GM23338 (cell line): ENCODE measurements around the gene OOSP2. TPM values are rescaled to one million over a fixed set of nuclear protein-coding genes. Genes with fewer than 3 reads are reported as not detected.

Source experiments
- ATAC-seq: fragments of 200-7000 bp; cut with Tn5 transposase; 3 replicates; pipeline ENCODE4 v1.9.1; 2020
- DNase-seq: peaks from one replicate; pipeline ENCODE4 v3.0.0-alpha.2; 2015; ENCODE audit warnings: low spot score
- H2AFZ ChIP-seq: fragments of 200-600 bp; sonication (generic); 2 replicates; pipeline ENCODE4 v1.8.0; 2016; ENCODE audit warnings: antibody characterized with exemption, mild to moderate bottlenecking, moderate library complexity
- H3F3A ChIP-seq: fragments of 200-600 bp; sonication (generic); replicated peaks from 2 replicates; pipeline ENCODE4 v1.8.0; 2017; ENCODE audit warnings: antibody characterized with exemption, mixed run types, low read depth
- H3K27ac ChIP-seq: fragments of 200-600 bp; sonication (generic); 2 replicates; pipeline ENCODE4 v1.6.1; 2016; ENCODE audit warnings: low read depth
- H3K27me3 ChIP-seq: fragments of 200-600 bp; sonication (generic); 2 replicates; pipeline ENCODE4 v1.8.0; 2016; ENCODE audit warnings: mild to moderate bottlenecking, mixed run types, moderate library complexity; ENCODE audit not compliant: insufficient read depth
- H3K36me3 ChIP-seq: fragments of 200-600 bp; sonication (generic); 2 replicates; pipeline ENCODE4 v1.8.0; 2016; ENCODE audit warnings: mild to moderate bottlenecking; ENCODE audit not compliant: insufficient read depth
- H3K4me1 ChIP-seq: fragments of 200-600 bp; sonication (generic); 2 replicates; pipeline ENCODE4 v1.8.0; 2016; ENCODE audit warnings: mild to moderate bottlenecking, moderate library complexity; ENCODE audit not compliant: insufficient read depth
- H3K4me2 ChIP-seq: fragments of 200-600 bp; sonication (generic); 2 replicates; pipeline ENCODE4 v1.7.1; 2017; ENCODE audit warnings: mixed run types
- H3K4me3 ChIP-seq: fragments of 200-600 bp; sonication (generic); 2 replicates; pipeline ENCODE4 v1.6.1; 2016; ENCODE audit warnings: mixed run types
- H3K79me2 ChIP-seq: fragments of 200-600 bp; sonication (generic); replicated peaks from 2 replicates; pipeline ENCODE4 v1.8.0; 2017; ENCODE audit warnings: mild to moderate bottlenecking; ENCODE audit not compliant: insufficient read depth
- H3K9me2 ChIP-seq: fragments of 200-600 bp; sonication (generic); 2 replicates; pipeline ENCODE4 v1.8.0; 2017; ENCODE audit not compliant: insufficient read depth
- H4K20me1 ChIP-seq: fragments of 200-600 bp; sonication (generic); replicated peaks from 2 replicates; pipeline ENCODE4 v1.8.0; 2017; ENCODE audit warnings: mild to moderate bottlenecking; ENCODE audit not compliant: insufficient read depth
- H3K27ac Mint-ChIP-seq: 2 replicates; pipeline ENCODE4 v1.8.0; 2020; ENCODE audit warnings: inconsistent platforms, mild to moderate bottlenecking, moderate library complexity, mixed read lengths
- H3K27me3 Mint-ChIP-seq: 3 replicates; pipeline ENCODE4 v1.8.0; 2022; ENCODE audit warnings: low read depth, mild to moderate bottlenecking, moderate library complexity, mixed read lengths, inconsistent platforms; ENCODE audit not compliant: insufficient read depth, poor library complexity
- H3K36me3 Mint-ChIP-seq: 3 replicates; pipeline ENCODE4 v1.8.0; 2021; ENCODE audit warnings: low read depth, mild to moderate bottlenecking, inconsistent platforms, moderate library complexity, mixed read lengths
- H3K4me1 Mint-ChIP-seq: 3 replicates; pipeline ENCODE4 v1.8.0; 2020; ENCODE audit warnings: mild to moderate bottlenecking, inconsistent platforms, mixed read lengths
- H3K4me3 Mint-ChIP-seq: 3 replicates; pipeline ENCODE4 v1.8.0; 2021; ENCODE audit warnings: moderate library complexity, mild to moderate bottlenecking, inconsistent platforms, mixed read lengths
- H3K9me3 Mint-ChIP-seq: 3 replicates; pipeline ENCODE4 v1.8.0; 2020; ENCODE audit warnings: moderate library complexity, mild to moderate bottlenecking, inconsistent platforms, mixed read lengths
- CREB1 ChIP-seq: fragments of 250-450 bp; sonication (Bioruptor Pico); IDR thresholded peaks from 2 replicates; pipeline ENCODE4 v1.5.0; 2020; ENCODE audit warnings: low read depth, mild to moderate bottlenecking, moderate library complexity
- EZH2 ChIP-seq: fragments of 200-600 bp; sonication (generic); IDR thresholded peaks from one replicate; pipeline ENCODE4 v1.8.0; 2017; ENCODE audit warnings: antibody characterized with exemption, mild to moderate bottlenecking, low read depth; ENCODE audit not compliant: unreplicated experiment
- EZH2phosphoT487 ChIP-seq: fragments of 200-600 bp; sonication (generic); IDR thresholded peaks from one replicate; pipeline ENCODE4 v1.8.1; 2018; ENCODE audit warnings: antibody characterized with exemption; ENCODE audit not compliant: unreplicated experiment
- JUNB ChIP-seq: IDR thresholded peaks from one replicate; pipeline ENCODE4 v1.6.1; 2016; ENCODE audit warnings: antibody characterized with exemption; ENCODE audit not compliant: unreplicated experiment
- POLR2AphosphoS5 ChIP-seq: IDR thresholded peaks from 2 replicates; pipeline ENCODE4 v1.6.1; 2016; ENCODE audit warnings: antibody characterized with exemption, low read depth
- STAT1 ChIP-seq: IDR thresholded peaks from one replicate; pipeline ENCODE4 v1.6.1; 2016; ENCODE audit warnings: antibody characterized with exemption; ENCODE audit not compliant: unreplicated experiment
- ZNF114 ChIP-seq: fragments of 250-450 bp; sonication (Bioruptor Pico); IDR thresholded peaks from 2 replicates; pipeline ENCODE4 v1.5.0; 2020; ENCODE audit warnings: mild to moderate bottlenecking, moderate library complexity
- polyA plus RNA-seq: library from polyadenylated mRNA; unstranded; fragments of >200 nt; fragmentation: Nextera tagmentation; extraction: Ambion mirVana; gene quantifications from 2 replicates; pipeline ENCODE4 v1.2.1, GENCODE V29; 2016
- total RNA-seq: library from RNA; depleted of rRNA; stranded (reverse); fragments of >200 nt; shearing (Covaris generic); gene quantifications from 2 replicates; pipeline ENCODE4 v1.2.3, GENCODE V29; 2014
- TF ChIP-seq, protein P1 (sequence below), 2 experiments: fragments of 200-600 bp in 1 of 2; sonication (generic) in 1 of 2; conservative IDR thresholded peaks; 2 replicates each; pipeline versions ENCODE4 v1.5.1 to v1.6.1; 2016 to 2017; ENCODE audit warnings: antibody characterized with exemption in 2 of 2, low read depth in 2 of 2, mild to moderate bottlenecking in 2 of 2, moderate library complexity in 1 of 2
- TF ChIP-seq, protein P2 (sequence below): IDR thresholded peaks from one replicate; pipeline ENCODE4 v1.6.1; 2018; ENCODE audit warnings: antibody characterized with exemption; ENCODE audit not compliant: unreplicated experiment

The OOSP2 gene
- total and polyA plus RNA-seq, 2 experiments from 2014 or later = not detected

DNA sequence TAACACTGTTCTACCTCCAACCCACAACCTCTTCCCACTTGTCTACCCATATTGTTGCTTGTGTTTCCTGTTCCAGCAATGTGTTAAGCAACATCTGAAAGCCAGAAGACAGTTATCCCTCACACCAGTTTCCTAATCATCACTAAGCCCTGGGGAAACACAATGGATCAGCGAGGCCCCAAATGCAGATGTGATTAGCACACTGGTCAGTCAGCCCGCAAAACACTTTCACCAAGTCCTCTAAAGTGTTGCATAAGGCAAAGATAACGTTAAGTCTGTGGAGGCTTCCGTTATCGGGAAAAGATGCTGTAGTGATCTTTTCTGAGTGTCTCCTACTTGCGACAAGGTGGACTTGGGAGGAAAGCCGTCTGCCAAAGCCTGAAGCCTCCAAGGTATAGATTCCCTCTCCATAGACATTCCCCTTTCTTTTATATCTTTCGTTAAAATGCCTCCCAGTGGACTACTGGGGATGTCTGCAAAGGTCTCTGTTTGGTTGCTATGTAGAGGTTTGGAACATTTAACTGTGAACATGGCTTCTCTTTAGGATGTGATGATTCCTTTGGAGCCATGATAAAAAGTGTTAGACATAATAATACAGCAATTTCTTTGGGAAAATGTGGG is 16.2 kb downstream of the OOSP2 start, which contains the start of gene MS4A3:
Gene MS4A3 (plus strand): TSS at position 317 of the 621 bp plus-strand sequence. CDS start 4,496 bp downstream, outside the sequence.
- no peak for DNase-seq
- Histone ChIP-seq H3K36me3 (peaks cover 5% of the 10 kb centered on the region; the same call in 1 of the 2 replicates), H3K4me1 (peaks cover 5% of the 10 kb centered on the region; the same call in 1 of the 2 replicates), H3K27me3 (no peaks in the 10 kb centered on the region), H4K20me1 (no peaks in the 10 kb centered on the region), H3K9me2 (no peaks in the 10 kb centered on the region), H3F3A (no peaks in the 10 kb centered on the region), H3K4me2 (no peak within 1 kb of the TSS), H3K4me3 (no peak within 1 kb of the TSS), H3K27ac (no peak within 1 kb of the TSS), H3K79me2 (no peaks in the 10 kb centered on the region), H2AFZ (peak within 1 kb of the TSS; percentile 98)
- TF ChIP-seq ZNF114 (no peak), EZH2phosphoT487 (no peak), CREB1 (CRISPR knock-in tag) (no peak), JUNB (no peak), EZH2 (no peak), POLR2AphosphoS5 (no peak)
- TF ChIP-seq, protein P1, sequence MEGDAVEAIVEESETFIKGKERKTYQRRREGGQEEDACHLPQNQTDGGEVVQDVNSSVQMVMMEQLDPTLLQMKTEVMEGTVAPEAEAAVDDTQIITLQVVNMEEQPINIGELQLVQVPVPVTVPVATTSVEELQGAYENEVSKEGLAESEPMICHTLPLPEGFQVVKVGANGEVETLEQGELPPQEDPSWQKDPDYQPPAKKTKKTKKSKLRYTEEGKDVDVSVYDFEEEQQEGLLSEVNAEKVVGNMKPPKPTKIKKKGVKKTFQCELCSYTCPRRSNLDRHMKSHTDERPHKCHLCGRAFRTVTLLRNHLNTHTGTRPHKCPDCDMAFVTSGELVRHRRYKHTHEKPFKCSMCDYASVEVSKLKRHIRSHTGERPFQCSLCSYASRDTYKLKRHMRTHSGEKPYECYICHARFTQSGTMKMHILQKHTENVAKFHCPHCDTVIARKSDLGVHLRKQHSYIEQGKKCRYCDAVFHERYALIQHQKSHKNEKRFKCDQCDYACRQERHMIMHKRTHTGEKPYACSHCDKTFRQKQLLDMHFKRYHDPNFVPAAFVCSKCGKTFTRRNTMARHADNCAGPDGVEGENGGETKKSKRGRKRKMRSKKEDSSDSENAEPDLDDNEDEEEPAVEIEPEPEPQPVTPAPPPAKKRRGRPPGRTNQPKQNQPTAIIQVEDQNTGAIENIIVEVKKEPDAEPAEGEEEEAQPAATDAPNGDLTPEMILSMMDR (conservative IDR thresholded peaks at IDR 0.05; ENCODE audit: low read depth in 2 of 2) = no peak
- TF ChIP-seq, protein P2, sequence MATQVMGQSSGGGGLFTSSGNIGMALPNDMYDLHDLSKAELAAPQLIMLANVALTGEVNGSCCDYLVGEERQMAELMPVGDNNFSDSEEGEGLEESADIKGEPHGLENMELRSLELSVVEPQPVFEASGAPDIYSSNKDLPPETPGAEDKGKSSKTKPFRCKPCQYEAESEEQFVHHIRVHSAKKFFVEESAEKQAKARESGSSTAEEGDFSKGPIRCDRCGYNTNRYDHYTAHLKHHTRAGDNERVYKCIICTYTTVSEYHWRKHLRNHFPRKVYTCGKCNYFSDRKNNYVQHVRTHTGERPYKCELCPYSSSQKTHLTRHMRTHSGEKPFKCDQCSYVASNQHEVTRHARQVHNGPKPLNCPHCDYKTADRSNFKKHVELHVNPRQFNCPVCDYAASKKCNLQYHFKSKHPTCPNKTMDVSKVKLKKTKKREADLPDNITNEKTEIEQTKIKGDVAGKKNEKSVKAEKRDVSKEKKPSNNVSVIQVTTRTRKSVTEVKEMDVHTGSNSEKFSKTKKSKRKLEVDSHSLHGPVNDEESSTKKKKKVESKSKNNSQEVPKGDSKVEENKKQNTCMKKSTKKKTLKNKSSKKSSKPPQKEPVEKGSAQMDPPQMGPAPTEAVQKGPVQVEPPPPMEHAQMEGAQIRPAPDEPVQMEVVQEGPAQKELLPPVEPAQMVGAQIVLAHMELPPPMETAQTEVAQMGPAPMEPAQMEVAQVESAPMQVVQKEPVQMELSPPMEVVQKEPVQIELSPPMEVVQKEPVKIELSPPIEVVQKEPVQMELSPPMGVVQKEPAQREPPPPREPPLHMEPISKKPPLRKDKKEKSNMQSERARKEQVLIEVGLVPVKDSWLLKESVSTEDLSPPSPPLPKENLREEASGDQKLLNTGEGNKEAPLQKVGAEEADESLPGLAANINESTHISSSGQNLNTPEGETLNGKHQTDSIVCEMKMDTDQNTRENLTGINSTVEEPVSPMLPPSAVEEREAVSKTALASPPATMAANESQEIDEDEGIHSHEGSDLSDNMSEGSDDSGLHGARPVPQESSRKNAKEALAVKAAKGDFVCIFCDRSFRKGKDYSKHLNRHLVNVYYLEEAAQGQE = no peak
- peak within 1 kb of the TSS; percentile 12; the same call in 1 of the 2 replicates for H3K27ac Mint-ChIP-seq
- H3K27me3 Mint-ChIP-seq = peaks cover 7% of the 10 kb centered on the region
- H3K36me3 Mint-ChIP-seq = no peaks in the 10 kb centered on the region; the same call in 2 of the 3 replicates
- peaks cover 3% of the 10 kb centered on the region for H3K4me1 Mint-ChIP-seq
- no peak for ATAC-seq
- no peak within 1 kb of the TSS for H3K4me3 Mint-ChIP-seq
- peaks cover 7% of the 10 kb centered on the region; the same call in 2 of the 3 replicates for H3K9me3 Mint-ChIP-seq

DNA sequence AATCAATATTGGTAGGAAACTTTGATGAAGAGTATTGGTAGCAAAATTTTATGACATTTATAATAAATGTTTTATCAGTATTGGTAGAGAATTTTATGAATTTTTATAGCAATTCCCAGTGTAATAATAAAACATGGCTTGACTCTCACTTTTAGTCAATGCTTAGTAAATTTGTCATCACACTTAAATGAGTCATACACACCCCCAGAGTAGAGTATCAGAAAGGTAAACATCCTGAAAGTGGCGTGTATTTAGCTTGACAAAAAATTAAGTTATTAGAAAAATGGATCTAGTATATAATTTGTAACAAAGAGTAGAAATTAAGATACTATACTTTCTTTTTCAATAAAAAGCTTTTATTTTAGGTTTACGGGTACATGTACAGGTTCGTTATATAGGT is 18.8 kb downstream of the OOSP2 start:
- TF ChIP-seq CREB1 (CRISPR knock-in tag) (no peak), JUNB (no peak), POLR2AphosphoS5 (no peak), STAT1 (no peak)
- TF ChIP-seq, protein P1 (conservative IDR thresholded peaks at IDR 0.05; ENCODE audit: low read depth in 2 of 2) = no peak
- DNase-seq (no peak), ATAC-seq (no peak)
- peaks cover 5% of the 10 kb centered on the region for H3K27me3 Mint-ChIP-seq
- Histone ChIP-seq H4K20me1 (no peaks in the 10 kb centered on the region), H3K27me3 (no peaks in the 10 kb centered on the region), H3K4me1 (peaks cover 5% of the 10 kb centered on the region; the same call in 1 of the 2 replicates), H3K27ac (no peak overlapping the region), H3K79me2 (no peaks in the 10 kb centered on the region), H2AFZ (no peak overlapping the region), H3K36me3 (no peaks in the 10 kb centered on the region), H3K4me2 (no peak overlapping the region), H3K4me3 (no peak overlapping the region), H3K9me2 (no peaks in the 10 kb centered on the region), H3F3A (no peaks in the 10 kb centered on the region)
- H3K27ac Mint-ChIP-seq = no peak overlapping the region
- peaks cover 3% of the 10 kb centered on the region for H3K4me1 Mint-ChIP-seq
- peaks cover 2% of the 10 kb centered on the region; the same call in 2 of the 3 replicates for H3K9me3 Mint-ChIP-seq
- no peak overlapping the region for H3K4me3 Mint-ChIP-seq
- no peaks in the 10 kb centered on the region for H3K36me3 Mint-ChIP-seq
